ENCODE measurements around the gene PIGR. TPM values are rescaled to one million over a fixed set of nuclear protein-coding genes. Genes with fewer than 3 reads are reported as not detected.

The PIGR gene
- total and polyA plus RNA-seq, 2 donors (not counting 3 experiments of a cell fraction or from before 2014, with no cell fraction given) = not detected

GRCh38 chr1:206935491-206936067 is 10.7 kb downstream of the PIGR start:
- dilution Hi-C loops (cut with MboI; ENCODE audit: extremely low pct_ligation_motif_present, low sequenced_read_pairs) (no loop called here), intact Hi-C loops (cut with micrococcal nuclease) (loop anchor here (1.0 to 2.0 kb wide), 5 partner anchors 47 to 564 kb away; no protein-coding TSS in a partner anchor)
- Histone ChIP-seq H3K27ac (ENCODE audit: insufficient read depth, low read depth, low read length) (no peak overlapping the region), H3K27me3 (ENCODE audit: control insufficient read depth in 2 of 2, insufficient read depth in 2 of 2, low read length in 2 of 2) (no peaks in the 10 kb centered on the region), H4K20me1 (replicated peaks; ENCODE audit: control insufficient read depth, extremely low read depth, insufficient read depth, low read length) (no peaks in the 10 kb centered on the region), H3K79me2 (ENCODE audit: control insufficient read depth, insufficient read depth, low read length) (no peaks in the 10 kb centered on the region), H2AFZ (ENCODE audit: low read depth, low read length) (no peak overlapping the region), H3K9me1 (replicated peaks; ENCODE audit: control insufficient read depth, extremely low read depth, insufficient read depth, low read length) (no peaks in the 10 kb centered on the region), H3K9ac (replicated peaks; ENCODE audit: extremely low read depth, insufficient read depth, low read length) (no peak overlapping the region), H3K4me2 (ENCODE audit: insufficient read depth, low read length) (no peak overlapping the region), H3K36me3 (ENCODE audit: control insufficient read depth in 2 of 2, extremely low read depth in 1 of 2, insufficient read depth in 2 of 2, low read length in 2 of 2) (no peaks in the 10 kb centered on the region), H3K4me3 (replicated peaks in 1 of 3; ENCODE audit: insufficient read depth in 1 of 3, low read depth in 1 of 3, low read length in 3 of 3) (no peak overlapping the region), H3K9me3 (replicated peaks; ENCODE audit: control insufficient read depth, insufficient read depth, low read length) (no peaks in the 10 kb centered on the region), H3K4me1 (ENCODE audit: control insufficient read depth, extremely low read depth, insufficient read depth, low read length) (no peaks in the 10 kb centered on the region)
- DNase-seq (ENCODE audit: low read depth, low spot score) = peak; percentile 25
- FAIRE-seq = no peak
- BruUV-seq (replicated peaks) = no TSS peak
- POLR2A ChIA-PET = interaction anchor here (0.6 kb wide), 1 partner anchor 74 kb away, joined by 6 read pairs; no protein-coding TSS in a partner anchor
- TF ChIP-seq, protein P1, sequence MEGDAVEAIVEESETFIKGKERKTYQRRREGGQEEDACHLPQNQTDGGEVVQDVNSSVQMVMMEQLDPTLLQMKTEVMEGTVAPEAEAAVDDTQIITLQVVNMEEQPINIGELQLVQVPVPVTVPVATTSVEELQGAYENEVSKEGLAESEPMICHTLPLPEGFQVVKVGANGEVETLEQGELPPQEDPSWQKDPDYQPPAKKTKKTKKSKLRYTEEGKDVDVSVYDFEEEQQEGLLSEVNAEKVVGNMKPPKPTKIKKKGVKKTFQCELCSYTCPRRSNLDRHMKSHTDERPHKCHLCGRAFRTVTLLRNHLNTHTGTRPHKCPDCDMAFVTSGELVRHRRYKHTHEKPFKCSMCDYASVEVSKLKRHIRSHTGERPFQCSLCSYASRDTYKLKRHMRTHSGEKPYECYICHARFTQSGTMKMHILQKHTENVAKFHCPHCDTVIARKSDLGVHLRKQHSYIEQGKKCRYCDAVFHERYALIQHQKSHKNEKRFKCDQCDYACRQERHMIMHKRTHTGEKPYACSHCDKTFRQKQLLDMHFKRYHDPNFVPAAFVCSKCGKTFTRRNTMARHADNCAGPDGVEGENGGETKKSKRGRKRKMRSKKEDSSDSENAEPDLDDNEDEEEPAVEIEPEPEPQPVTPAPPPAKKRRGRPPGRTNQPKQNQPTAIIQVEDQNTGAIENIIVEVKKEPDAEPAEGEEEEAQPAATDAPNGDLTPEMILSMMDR (IDR thresholded peaks at IDR 0.05; ENCODE audit: extremely low read depth in 1 of 2, insufficient read depth in 1 of 2, low read depth in 1 of 2, low read length in 2 of 2) = peak; percentile 68 to 89
- TF ChIP-seq MYC (IDR thresholded peaks at IDR 0.05; ENCODE audit: low read depth, low read length) = no peak
- CTCF ChIA-PET = interaction anchor here (0.6 to 2.8 kb wide), 14 partner anchors 9 to 566 kb away, joined by 3 to 34 read pairs (median 5); partner anchors contain the start of gene FCMR

DNA sequence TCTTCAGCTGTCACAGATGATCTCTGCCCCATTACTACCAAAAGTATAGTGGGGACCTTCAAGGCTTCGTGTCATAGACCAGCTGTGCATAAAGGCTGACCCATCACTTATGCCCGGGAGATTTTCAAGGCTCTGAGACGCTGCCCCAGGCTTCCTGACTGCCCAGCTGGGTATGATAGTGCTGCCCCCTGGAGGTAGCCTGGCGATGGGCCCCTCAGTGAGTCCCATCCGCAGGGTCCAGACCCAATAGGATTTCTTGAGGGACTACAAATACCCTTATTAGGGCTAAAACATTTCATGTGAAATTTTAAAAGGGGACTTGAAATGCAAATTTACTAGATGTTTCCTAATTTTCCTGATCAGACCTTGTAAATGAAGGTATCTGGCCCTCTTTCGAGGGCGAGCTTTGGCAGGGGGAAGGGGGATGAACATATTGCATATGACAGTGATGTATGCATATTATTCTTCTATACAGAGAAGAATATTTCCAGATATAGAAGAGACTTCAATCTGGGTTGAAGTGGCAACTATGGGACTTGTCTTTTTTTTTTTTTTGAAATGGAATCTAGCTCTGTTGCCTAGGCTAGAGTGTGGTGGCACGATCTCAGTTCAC is 12.8 kb downstream of the PIGR start:
- peak; percentile 11 for DNase-seq (ENCODE audit: low read depth, low spot score)
- Histone ChIP-seq H4K20me1 (replicated peaks; ENCODE audit: control insufficient read depth, extremely low read depth, insufficient read depth, low read length) (no peaks in the 10 kb centered on the region), H3K27me3 (ENCODE audit: control insufficient read depth in 2 of 2, insufficient read depth in 2 of 2, low read length in 2 of 2) (no peaks in the 10 kb centered on the region), H2AFZ (ENCODE audit: low read depth, low read length) (no peak overlapping the region), H3K79me2 (ENCODE audit: control insufficient read depth, insufficient read depth, low read length) (no peaks in the 10 kb centered on the region), H3K9me1 (replicated peaks; ENCODE audit: control insufficient read depth, extremely low read depth, insufficient read depth, low read length) (no peaks in the 10 kb centered on the region), H3K4me2 (ENCODE audit: insufficient read depth, low read length) (no peak overlapping the region), H3K27ac (ENCODE audit: insufficient read depth, low read depth, low read length) (no peak overlapping the region), H3K36me3 (ENCODE audit: control insufficient read depth in 2 of 2, extremely low read depth in 1 of 2, insufficient read depth in 2 of 2, low read length in 2 of 2) (no peaks in the 10 kb centered on the region), H3K4me3 (replicated peaks in 1 of 3; ENCODE audit: insufficient read depth in 1 of 3, low read depth in 1 of 3, low read length in 3 of 3) (no peak overlapping the region), H3K9ac (replicated peaks; ENCODE audit: extremely low read depth, insufficient read depth, low read length) (no peak overlapping the region), H3K9me3 (replicated peaks; ENCODE audit: control insufficient read depth, insufficient read depth, low read length) (no peaks in the 10 kb centered on the region), H3K4me1 (ENCODE audit: control insufficient read depth, extremely low read depth, insufficient read depth, low read length) (no peaks in the 10 kb centered on the region)
- no TSS peak for BruUV-seq (replicated peaks)
- POLR2A ChIA-PET = no interaction called here
- CTCF ChIA-PET = interaction anchor here (0.8 to 1.6 kb wide), 7 partner anchors 8 to 566 kb away, joined by 3 to 6 read pairs (median 4); no protein-coding TSS in a partner anchor
- TF ChIP-seq, protein P1 (IDR thresholded peaks at IDR 0.05; ENCODE audit: extremely low read depth in 1 of 2, insufficient read depth in 1 of 2, low read depth in 1 of 2, low read length in 2 of 2) = peak; percentile 61 to 65
- no peak for TF ChIP-seq POLR2AphosphoS5 (IDR thresholded peaks at IDR 0.05; ENCODE audit: insufficient read depth, low read depth, low read length)
- no peak for TF ChIP-seq MYC (IDR thresholded peaks at IDR 0.05; ENCODE audit: low read depth, low read length)
- no peak for FAIRE-seq
- intact Hi-C loops (cut with micrococcal nuclease) (no loop called here), dilution Hi-C loops (cut with MboI; ENCODE audit: extremely low pct_ligation_motif_present, low sequenced_read_pairs) (no loop called here)

All from endothelial cell of umbilical vein (primary cell).